CMK (cell line): ENCODE measurements around the gene APBB1IP.

ENCODE experiments used
- DNase-seq: peaks from one replicate; pipeline ENCODE4 v3.0.0-alpha.2; 2010; ENCODE audit warnings: low read depth

APBB1IP gene

GRCh38 chr10:26507441-26507840 lies 69.3 kb downstream of the APBB1IP start:
- DNase-seq, result no peak

- no peak for DNase-seq
These were observed 69.9 kb downstream of the APBB1IP start for GRCh38 chr10:26508016-26508415.

- peak; percentile 17 for DNase-seq
These were observed 71.2 kb downstream of the APBB1IP start for GRCh38 chr10:26509307-26509706.

- DNase-seq, result no peak
These were observed 75.0 kb downstream of the APBB1IP start for GRCh38 chr10:26513101-26513500.

GRCh38 chr10:26516540-26517101 lies 78.5 kb downstream of the APBB1IP start:
- no peak for DNase-seq

- no peak for DNase-seq
These were observed 79.2 kb downstream of the APBB1IP start for GRCh38 chr10:26517141-26517867.

- no peak for DNase-seq
These were observed 81.7 kb downstream of the APBB1IP start for GRCh38 chr10:26519803-26520202.

- DNase-seq, result no peak
These were observed 82.4 kb downstream of the APBB1IP start for GRCh38 chr10:26520575-26520974.

GRCh38 chr10:26524161-26524896 lies 86.2 kb downstream of the APBB1IP start:
- DNase-seq, result no peak

- no peak for DNase-seq
These were observed 87.4 kb downstream of the APBB1IP start for GRCh38 chr10:26525586-26525985.

- DNase-seq, result no peak
These were observed 88.9 kb downstream of the APBB1IP start for GRCh38 chr10:26527018-26527417.

GRCh38 chr10:26528048-26528447 lies 89.9 kb downstream of the APBB1IP start:
- no peak for DNase-seq

GRCh38 chr10:26528715-26529393 lies 90.7 kb downstream of the APBB1IP start:
- no peak for DNase-seq

GRCh38 chr10:26534384-26534783 lies 96.2 kb downstream of the APBB1IP start:
- DNase-seq, result no peak

- no peak for DNase-seq
These were observed 102.5 kb downstream of the APBB1IP start for GRCh38 chr10:26540601-26541000.

- no peak for DNase-seq
These were observed 105.6 kb downstream of the APBB1IP start for GRCh38 chr10:26543567-26544306.

- DNase-seq, result no peak
These were observed 106.8 kb downstream of the APBB1IP start for GRCh38 chr10:26544932-26545331.

- DNase-seq, result no peak
These were observed 112.8 kb downstream of the APBB1IP start for GRCh38 chr10:26550774-26551526.

GRCh38 chr10:26554246-26554645 lies 116.1 kb downstream of the APBB1IP start:
- DNase-seq, result no peak

- DNase-seq, result no peak
These were observed 117.7 kb downstream of the APBB1IP start for GRCh38 chr10:26555719-26556368.
